Ecto neural progenitor cell (in vitro differentiated cells): ENCODE measurements around the gene RSAD2.

ENCODE experiments used
- DNase-seq: peaks from one replicate; pipeline ENCODE4 v3.0.0-alpha.2; 2018; ENCODE audit warnings: low spot score

RSAD2 gene

GRCh38 chr2:6905668-6906067 lies 28.1 kb downstream of the RSAD2 start:
- DNase-seq = no peak

GRCh38 chr2:6906165-6906741 lies 28.7 kb downstream of the RSAD2 start:
- no peak for DNase-seq

DNA sequence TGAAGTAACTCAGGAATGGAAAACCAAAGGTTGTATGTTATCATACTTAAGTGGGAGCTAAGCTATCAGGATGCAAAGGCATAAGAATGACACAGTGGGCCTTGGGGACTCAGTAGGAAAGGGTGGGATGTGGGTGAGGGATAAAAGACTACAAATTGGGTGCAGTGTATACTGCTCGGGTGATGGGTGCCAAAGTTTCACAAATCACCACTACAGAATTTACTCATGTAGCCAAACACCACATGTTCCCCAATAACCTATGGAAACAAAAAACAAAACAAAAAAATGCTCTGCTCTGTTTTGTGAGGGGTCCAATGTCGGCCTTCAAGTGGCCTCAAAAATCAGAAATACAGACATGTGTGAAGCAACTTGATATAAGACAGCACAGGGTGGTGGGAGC lies 30.7 kb downstream of the RSAD2 start:
- DNase-seq = no peak

GRCh38 chr2:6909431-6910385 lies 32.1 kb downstream of the RSAD2 start:
- DNase-seq = no peak

- no peak for DNase-seq
These were observed 34.1 kb downstream of the RSAD2 start for GRCh38 chr2:6911721-6912120.

DNA sequence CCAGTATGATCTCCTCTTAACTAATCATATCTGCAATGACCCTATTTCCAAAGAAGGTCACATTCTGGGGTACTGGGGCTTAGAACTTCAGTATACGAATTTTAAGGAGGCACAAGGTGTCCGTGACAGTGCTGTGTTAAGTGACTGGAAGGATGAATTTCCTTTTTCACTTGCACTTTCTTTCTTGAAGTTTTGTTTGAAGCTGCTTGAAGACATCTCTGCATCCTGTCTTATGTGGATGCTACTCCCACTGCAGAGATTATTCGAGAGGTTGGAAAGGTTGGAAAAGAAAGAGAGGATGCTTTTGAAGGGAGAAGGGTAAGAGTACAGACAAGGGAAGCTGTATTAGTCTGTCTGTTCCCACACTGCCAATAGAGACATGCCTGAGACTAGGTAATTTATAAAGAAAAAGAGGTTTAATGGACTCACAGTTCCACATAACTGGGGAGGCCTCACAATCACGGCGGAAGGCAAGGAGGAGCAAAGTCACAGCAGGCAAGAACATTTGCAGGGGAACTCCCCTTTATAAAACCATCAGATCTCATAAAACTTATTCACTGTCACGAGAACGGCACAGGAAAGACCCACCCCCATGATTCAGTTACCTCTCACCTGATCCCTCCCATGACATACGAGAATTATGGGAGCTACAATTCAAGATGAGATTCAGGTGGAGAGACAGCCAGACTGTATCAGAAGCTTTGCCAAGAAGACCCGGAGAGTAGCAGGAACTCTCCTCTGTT lies 36.0 kb downstream of the RSAD2 start:
- no peak for DNase-seq

DNA sequence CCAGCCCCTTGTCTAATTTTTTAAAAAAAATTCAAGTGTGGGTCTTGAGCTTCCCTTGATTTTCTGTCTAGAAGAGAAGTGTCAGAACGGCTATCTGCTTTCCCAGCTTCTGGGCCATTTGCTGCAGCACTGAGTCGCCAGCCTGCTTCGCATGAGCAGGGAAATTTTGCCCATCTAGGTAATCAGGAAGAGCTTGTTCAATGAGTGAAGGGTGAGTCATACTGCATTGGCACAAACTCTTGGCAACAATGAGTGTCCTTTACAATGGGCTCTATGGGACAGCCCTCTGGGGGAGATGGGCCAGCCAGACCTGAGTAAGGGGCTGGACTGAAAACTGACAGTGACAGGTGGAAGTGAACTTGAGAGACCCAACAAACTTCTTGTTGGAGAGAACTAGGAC lies 37.3 kb downstream of the RSAD2 start:
- DNase-seq = no peak

- DNase-seq = no peak
These were observed 37.8 kb downstream of the RSAD2 start for GRCh38 chr2:6915399-6915798.

GRCh38 chr2:6916224-6916623 lies 38.6 kb downstream of the RSAD2 start:
- DNase-seq = no peak

- no peak for DNase-seq
These were observed 39.1 kb downstream of the RSAD2 start for GRCh38 chr2:6916736-6917070.

DNA sequence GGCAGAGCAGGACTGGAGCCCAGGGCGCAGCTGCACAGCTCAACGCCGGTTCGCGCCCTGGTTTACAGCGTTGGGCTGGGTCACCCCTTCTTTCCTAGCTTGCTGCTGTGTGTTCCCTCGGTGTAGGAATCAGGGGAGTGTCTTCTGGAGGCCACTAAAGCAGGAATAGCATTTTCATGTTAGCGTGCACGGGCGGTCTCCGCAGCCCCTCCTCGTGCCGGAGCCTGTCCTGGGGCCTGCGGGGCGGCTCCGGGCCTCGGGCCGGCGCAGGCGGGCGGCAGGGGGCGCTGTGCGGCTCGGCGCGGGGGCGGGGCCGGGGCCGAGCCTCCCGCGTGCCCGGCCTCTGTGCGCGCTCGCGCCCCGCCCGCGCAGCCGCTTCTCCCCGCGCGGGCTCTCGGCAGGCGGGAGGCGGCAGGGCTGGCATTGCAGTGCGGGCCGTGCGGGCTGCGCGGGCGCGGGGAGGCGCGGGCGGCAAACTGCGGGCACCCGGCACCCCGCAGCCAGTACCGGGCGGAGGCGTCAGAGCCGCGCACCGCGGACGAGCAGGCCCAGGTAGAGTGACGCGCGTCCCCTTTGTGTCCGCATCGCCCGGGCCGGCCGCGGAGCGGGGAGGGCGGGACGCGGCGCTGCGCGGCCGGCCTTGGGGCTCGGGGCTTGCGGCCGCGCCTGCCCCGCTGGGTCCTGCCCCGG lies 39.6 kb downstream of the RSAD2 start, which contains the start of gene RNF144A:
TSS of gene RNF144A (plus strand) at position 342 of the 690 bp plus-strand sequence. CDS start 79,515 bp downstream, outside the sequence.
- peak; percentile 83 for DNase-seq

- DNase-seq = peak; percentile 69
These were observed 40.3 kb downstream of the RSAD2 start for GRCh38 chr2:6917761-6918421.

GRCh38 chr2:6919901-6920742 lies 42.5 kb downstream of the RSAD2 start:
- DNase-seq = no peak

GRCh38 chr2:6920743-6921064 lies 43.1 kb downstream of the RSAD2 start:
- DNase-seq = no peak

DNA sequence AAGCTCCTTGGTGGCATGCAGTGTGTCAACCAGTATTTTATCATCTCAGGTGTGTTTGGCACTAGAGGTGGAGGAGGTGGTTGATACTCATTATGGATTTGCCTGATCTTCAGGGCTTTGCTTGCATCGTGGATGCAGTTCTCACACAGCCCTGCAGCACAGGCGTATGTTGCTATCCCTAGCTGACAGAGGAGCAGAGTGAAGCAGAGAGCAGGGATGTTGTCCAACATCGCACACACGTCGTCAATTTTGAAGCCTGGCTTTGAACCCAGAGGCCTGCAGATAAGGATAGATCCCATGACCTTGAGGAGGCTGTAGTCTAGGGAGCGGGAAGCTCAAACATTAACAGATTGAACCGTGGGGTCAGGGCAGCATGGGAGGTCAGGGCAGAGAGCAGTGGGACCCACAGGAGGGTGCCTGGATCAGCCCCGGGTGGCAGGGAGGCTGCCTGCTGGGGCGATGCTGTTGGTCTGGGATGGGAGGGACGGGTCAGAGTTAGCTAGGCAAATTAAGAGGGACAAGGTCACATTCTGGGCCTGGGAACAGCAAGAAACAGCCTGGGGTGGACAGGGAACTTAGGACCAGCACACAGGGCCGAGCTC lies 43.8 kb downstream of the RSAD2 start:
- no peak for DNase-seq

DNA sequence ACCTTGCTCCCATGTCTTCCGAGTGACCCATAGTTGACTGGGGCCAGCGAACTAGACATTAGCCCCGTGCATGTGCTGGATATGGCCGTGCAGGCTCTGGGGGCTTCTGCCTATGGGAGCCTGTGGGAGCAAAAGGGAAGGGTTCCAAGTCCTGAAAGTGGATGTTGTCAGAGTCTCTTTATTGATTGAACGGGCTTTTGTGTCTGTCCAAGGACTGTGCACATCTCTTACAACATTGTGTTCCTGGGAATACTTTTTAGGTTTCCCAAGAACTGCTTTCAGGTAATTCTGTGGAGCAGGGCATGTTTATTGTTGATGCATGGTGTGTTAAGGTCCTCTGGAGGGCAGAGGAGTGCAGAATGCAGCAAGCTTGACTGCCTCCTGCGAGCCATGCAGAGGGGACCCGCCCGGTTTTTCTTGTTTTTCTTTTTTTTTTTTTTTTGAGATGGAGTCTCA lies 44.7 kb downstream of the RSAD2 start:
- no peak for DNase-seq

DNA sequence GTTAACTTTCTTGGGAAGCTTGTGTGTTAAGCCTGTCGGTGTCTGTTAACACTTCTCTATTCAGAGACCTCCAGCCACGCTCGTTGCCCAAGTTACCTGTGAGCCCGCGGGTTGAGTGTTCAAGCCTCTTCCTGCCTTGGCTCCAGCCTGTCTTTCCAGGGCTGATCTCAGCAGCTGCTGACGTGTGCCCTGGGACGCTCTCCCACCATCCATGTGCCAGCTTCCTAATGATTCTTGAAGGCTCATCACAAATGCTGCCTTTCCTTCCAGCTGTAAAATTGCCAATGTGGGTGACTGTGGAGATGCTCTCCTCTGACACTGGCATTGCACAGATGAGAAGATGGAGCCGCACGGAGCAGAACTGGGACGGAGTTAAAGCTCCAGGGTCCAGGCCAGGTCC lies 45.7 kb downstream of the RSAD2 start:
- no peak for DNase-seq

GRCh38 chr2:6924101-6924923 lies 46.7 kb downstream of the RSAD2 start:
- DNase-seq = no peak

- DNase-seq = no peak
These were observed 47.4 kb downstream of the RSAD2 start for GRCh38 chr2:6924924-6925409.
